H1 (cell line): Measurements from ENCODE around the gene TRIB2. TPM values are rescaled to one million over a fixed set of nuclear protein-coding genes. Genes with fewer than 3 reads are reported as not detected.

Experiments
- JUN ChIP-seq: IDR thresholded peaks from 2 replicates; pipeline ENCODE4 v1.6.1; 2011; ENCODE audit warnings: low read depth, mild to moderate bottlenecking, improper control_type of control experiment, low read length
- SUZ12 ChIP-seq: fragments of 200-600 bp; sonication (generic); IDR thresholded peaks from 2 replicates; pipeline ENCODE4 v1.6.1; 2012; ENCODE audit warnings: mild to moderate bottlenecking, inconsistent platforms, low read length, moderate library complexity, mixed read lengths
- polyA plus RNA-seq, 7 experiments: library from polyadenylated mRNA; depleted of rRNA in 3 of 7; stranded (reverse) in 5 of 7; unstranded in 2 of 7; fragments of >200 nt in 5 of 7; fragments of 200-250 nt in 2 of 7; gene quantifications; 1 replicate in 5 of 7; 2 replicates in 1 of 7; 4 replicates in 1 of 7; pipeline versions ENCODE4 v1.2.1 to v1.2.3, GENCODE V29; 2011 to 2013; ENCODE audit warnings: missing spikeins in 2 of 7, mixed read lengths in 2 of 7
- total RNA-seq: library from RNA; stranded (reverse); fragmentation: NEBNext Ultra II Directional; extraction: Animal tissue kit (Norgen Biotek cat#: 25700); gene quantifications from 2 replicates; pipeline ENCODE4 v1.2.1, GENCODE V29; 2021

Gene TRIB2
- total and polyA plus RNA-seq, 2 of the 8 experiments (the other 6 are each of a cell fraction or from before 2014, with no cell fraction given), result 40.8 to 57.0 TPM

DNA sequence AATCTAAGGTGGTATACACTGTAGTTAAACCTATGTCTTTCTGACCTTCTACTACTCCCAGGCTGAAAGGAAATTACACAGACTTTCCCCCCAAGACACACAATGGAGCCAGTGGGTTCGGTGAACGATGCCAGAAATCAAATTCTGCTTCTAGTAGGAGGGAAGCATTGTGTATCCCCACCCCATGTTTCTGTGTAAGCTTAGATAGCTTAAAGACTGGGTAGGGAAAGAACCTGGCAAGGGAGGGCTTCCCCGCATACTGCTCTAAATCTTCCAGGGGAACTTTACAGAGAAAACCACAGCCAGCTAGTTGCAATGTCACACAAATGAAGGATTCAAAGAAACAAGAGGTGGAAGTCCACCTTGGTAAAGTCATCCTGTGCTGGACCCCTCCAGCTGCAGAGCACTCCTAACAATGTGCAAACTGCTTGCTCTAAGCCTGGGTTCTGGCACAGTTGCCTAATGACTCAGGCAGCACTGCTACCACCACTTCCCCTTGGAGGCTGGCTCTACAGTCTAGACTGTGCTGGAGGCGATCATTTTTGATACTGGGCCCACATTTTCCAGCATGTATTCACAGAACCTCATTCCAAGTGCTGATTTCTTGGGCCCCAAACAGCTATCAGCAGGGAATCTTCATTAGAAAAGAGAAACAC, 47.5 kb downstream of the TRIB2 start (continued):
- TF ChIP-seq JUN (no peak), SUZ12 (no peak)
- TF ChIP-seq, all 59 proteins: peak for 0
